Measurements from ENCODE around the gene TNFRSF19.

TNFRSF19 gene

GRCh38 chr13:23710366-23710765, 140.2 kb downstream of the TNFRSF19 start:
- Mint-ChIP-seq H3K27me3 (peaks cover 22% of the 10 kb centered on the region), H3K9me3 (peaks cover 19% of the 10 kb centered on the region), H3K27ac (no peak overlapping the region), H3K36me3 (peaks cover 16% of the 10 kb centered on the region), H3K4me1 (no peaks in the 10 kb centered on the region), H3K4me3 (no peak overlapping the region)
- ATAC-seq, result no peak

DNA sequence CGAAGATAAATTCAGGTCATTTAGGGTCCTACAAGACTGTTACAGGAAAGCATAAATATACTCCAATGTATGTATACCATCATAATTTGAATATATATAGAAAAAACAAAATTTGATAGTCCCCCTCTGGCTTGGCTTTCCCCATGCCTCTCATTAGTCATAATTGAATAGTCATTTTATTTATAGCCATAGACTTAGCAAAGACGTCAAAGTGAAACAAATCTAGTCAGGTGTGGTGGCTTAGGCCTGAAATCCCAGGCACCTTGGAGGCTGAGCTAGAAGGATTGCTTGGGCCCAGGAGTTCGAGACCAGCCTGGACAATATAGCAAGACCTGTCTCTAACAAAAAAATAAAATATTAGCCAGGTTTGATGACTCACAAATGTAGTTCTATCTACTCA, 141.1 kb downstream of the TNFRSF19 start:
- no peak for ATAC-seq
- no peak overlapping the region for H3K4me3 Mint-ChIP-seq

DNA sequence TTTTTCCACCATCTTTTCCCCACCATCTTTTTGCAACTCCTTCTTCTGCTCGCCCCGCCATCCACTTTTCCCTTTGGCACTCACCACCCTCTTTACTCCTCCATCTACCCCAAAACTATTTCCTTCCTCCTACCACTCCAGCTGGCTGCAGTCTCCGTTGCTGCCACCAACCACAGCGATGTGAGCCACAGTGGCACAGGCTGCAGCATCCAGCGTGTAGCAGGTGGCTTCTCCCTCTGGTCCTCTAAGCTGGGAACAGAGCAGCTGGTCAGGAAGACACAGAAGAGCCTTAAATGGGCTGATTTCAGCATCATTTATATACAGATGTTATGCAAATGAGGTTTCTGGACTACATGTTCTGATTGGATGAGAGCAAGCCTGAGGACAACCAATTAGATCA, 144.5 kb downstream of the TNFRSF19 start:
- peaks cover 16% of the 10 kb centered on the region for H3K36me3 Mint-ChIP-seq
- H3K9me3 Mint-ChIP-seq, result peaks cover 19% of the 10 kb centered on the region
- no peaks in the 10 kb centered on the region for H3K4me1 Mint-ChIP-seq

More for the DNA sequence above, 141.1 kb downstream of the TNFRSF19 start:
- H3K27ac Mint-ChIP-seq, result no peak overlapping the region
- peaks cover 19% of the 10 kb centered on the region for H3K9me3 Mint-ChIP-seq
- no peaks in the 10 kb centered on the region for H3K4me1 Mint-ChIP-seq
- peaks cover 16% of the 10 kb centered on the region for H3K36me3 Mint-ChIP-seq
- H3K27me3 Mint-ChIP-seq, result peaks cover 22% of the 10 kb centered on the region

DNA sequence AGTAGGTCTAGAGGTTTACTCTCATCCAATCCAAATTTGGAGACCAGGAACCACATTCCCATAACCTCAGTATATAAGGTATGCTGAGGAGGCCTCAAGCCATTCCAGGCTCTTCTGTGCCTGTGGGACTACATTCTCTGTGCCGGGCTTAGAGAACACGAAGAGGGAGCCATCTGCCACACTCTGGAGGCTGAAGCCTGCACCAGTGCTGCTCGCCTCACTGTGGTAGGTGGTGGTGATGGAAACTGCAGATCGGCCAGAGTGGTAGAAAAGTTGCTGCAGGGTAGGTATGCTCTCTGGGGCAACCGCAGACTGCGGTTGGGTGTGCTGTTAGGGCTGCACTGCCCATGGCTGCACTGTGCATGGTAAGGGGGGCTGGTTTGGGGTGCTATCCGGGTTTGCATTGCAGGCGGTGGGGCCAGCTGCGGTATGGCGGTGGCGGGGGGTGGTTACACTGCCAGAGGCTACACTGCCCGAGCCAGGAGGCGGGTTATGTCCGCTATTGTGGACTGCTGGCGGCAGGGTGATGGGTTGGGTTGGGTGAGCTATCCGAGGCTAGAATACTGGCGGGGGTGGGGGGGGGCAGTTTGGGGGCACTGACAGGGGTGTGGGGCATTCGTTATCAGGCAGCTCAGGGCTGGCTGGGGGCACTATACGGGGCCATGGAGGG, 145.0 kb downstream of the TNFRSF19 start:
- Mint-ChIP-seq H3K27me3 (peaks cover 22% of the 10 kb centered on the region), H3K27ac (no peak overlapping the region), H3K4me3 (no peak overlapping the region), H3K9me3 (peaks cover 19% of the 10 kb centered on the region), H3K36me3 (peaks cover 16% of the 10 kb centered on the region), H3K4me1 (no peaks in the 10 kb centered on the region)
- no peak for ATAC-seq

More for the DNA sequence above, 144.5 kb downstream of the TNFRSF19 start:
- Mint-ChIP-seq H3K27ac (no peak overlapping the region), H3K4me3 (no peak overlapping the region), H3K27me3 (peaks cover 22% of the 10 kb centered on the region)
- no peak for ATAC-seq

GRCh38 chr13:23715762-23716235, 145.6 kb downstream of the TNFRSF19 start:
- H3K27me3 Mint-ChIP-seq, result peaks cover 22% of the 10 kb centered on the region
- H3K27ac Mint-ChIP-seq, result no peak overlapping the region
- H3K4me1 Mint-ChIP-seq, result no peaks in the 10 kb centered on the region
- H3K36me3 Mint-ChIP-seq, result peaks cover 16% of the 10 kb centered on the region
- ATAC-seq, result no peak
- no peak overlapping the region for H3K4me3 Mint-ChIP-seq
- peaks cover 19% of the 10 kb centered on the region for H3K9me3 Mint-ChIP-seq

- H3K36me3 Mint-ChIP-seq, result peaks cover 16% of the 10 kb centered on the region
- peaks cover 22% of the 10 kb centered on the region for H3K27me3 Mint-ChIP-seq
- ATAC-seq, result no peak
- H3K4me3 Mint-ChIP-seq, result no peak overlapping the region
- no peak overlapping the region for H3K27ac Mint-ChIP-seq
- no peaks in the 10 kb centered on the region for H3K4me1 Mint-ChIP-seq
- H3K9me3 Mint-ChIP-seq, result peaks cover 19% of the 10 kb centered on the region
These were observed 146.2 kb downstream of the TNFRSF19 start for GRCh38 chr13:23716401-23716800.

DNA sequence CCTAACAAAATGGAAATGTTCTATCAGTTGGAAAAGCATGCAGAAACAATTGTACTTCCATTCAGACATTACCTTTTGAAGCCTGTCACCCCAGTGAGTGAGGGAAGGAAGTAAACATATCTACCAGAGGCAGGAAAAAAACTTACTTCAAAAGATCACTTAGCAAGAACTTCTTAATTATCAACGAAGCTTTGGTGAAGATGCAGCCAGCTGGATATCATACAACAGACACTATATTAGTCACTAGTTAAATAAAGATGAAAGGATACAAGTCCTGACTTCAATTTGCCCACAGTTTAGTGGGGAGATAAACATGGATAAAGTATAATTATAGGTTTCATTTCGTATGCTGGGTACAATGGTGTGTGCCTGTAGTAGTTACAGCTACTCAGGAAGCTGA, 148.8 kb downstream of the TNFRSF19 start:
- no peak for ATAC-seq
- peaks cover 15% of the 10 kb centered on the region for H3K36me3 Mint-ChIP-seq
- H3K9me3 Mint-ChIP-seq, result peaks cover 10% of the 10 kb centered on the region
- H3K4me3 Mint-ChIP-seq, result no peak overlapping the region
- peaks cover 13% of the 10 kb centered on the region for H3K27me3 Mint-ChIP-seq
- H3K27ac Mint-ChIP-seq, result no peak overlapping the region
- no peaks in the 10 kb centered on the region for H3K4me1 Mint-ChIP-seq

- H3K27me3 Mint-ChIP-seq, result no peaks in the 10 kb centered on the region
- H3K27ac Mint-ChIP-seq, result no peak overlapping the region
- no peaks in the 10 kb centered on the region for H3K4me1 Mint-ChIP-seq
- no peak overlapping the region for H3K4me3 Mint-ChIP-seq
- ATAC-seq, result no peak
- H3K9me3 Mint-ChIP-seq, result peaks cover 3% of the 10 kb centered on the region
- H3K36me3 Mint-ChIP-seq, result peaks cover 28% of the 10 kb centered on the region
These were observed 152.7 kb downstream of the TNFRSF19 start for GRCh38 chr13:23722726-23723453.

DNA sequence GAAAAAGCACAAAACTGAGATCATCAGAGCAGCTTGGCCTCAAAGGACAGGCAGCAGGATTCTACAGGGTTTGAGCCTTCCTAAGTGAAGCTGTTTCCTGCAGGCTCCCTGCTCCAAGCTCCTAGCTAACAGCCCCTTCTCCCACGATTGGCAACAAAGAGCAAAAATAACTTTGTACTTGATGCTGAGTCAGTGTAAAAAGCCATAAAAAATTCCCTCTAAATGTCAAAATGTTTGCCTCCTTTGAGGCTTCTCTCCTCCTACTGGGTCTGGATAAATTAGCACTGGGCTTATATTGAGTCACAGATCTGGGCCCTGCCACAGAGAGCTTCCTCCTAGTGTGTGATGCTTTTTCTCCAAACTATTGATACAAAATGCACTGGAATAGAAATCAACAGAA, 153.3 kb downstream of the TNFRSF19 start:
- ATAC-seq, result no peak
- Mint-ChIP-seq H3K4me1 (no peaks in the 10 kb centered on the region), H3K27ac (no peak overlapping the region), H3K27me3 (no peaks in the 10 kb centered on the region), H3K36me3 (peaks cover 31% of the 10 kb centered on the region), H3K9me3 (peaks cover 3% of the 10 kb centered on the region), H3K4me3 (no peak overlapping the region)

DNA sequence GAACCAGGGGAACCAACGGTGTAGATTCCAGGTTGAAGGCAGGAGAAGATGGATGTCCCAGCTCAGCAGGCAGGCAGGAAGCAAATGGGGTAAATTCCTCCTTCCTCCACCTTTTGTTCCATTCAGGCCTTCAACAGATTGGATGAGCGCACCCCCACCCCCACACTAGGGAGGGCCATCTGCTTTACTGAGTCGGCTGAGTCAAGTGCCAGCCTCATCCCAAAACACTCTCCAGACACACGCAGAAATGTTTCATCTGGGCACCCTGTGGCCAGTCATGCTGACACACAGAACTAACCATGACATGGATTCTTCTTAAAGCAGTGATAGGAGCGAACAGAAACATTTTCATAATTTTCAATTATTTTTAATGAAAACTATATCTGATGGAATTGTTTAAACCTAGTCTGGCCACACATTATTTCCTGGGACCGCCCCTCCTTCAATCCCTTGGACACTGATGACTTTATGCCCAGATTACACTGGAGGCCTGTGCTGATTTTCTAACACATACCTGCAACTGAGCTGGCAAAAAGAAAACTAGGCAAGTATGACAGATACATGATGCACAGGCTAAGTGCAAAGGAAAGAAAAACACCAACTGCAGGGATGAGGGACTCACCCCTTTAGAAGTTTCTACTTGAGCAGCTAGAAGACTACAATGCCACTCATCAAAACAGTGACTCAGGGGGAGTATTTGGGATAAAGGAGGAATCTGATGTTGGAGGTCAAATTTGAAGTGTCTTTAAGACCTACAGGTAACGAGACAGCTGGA, 154.2 kb downstream of the TNFRSF19 start:
- Mint-ChIP-seq H3K27ac (no peak overlapping the region), H3K27me3 (no peaks in the 10 kb centered on the region), H3K4me1 (no peaks in the 10 kb centered on the region), H3K36me3 (peaks cover 38% of the 10 kb centered on the region), H3K9me3 (peaks cover 3% of the 10 kb centered on the region), H3K4me3 (no peak overlapping the region)
- no peak for ATAC-seq

Data from stimulated activated memory B cell treated with anti-CD40 and anti-IgM and Interleukin-4, amounts not matched to agents 10 μg/mL and 1 μg/mL and 100 μg/mL, for 72 hours (primary cell).